Measurements from ENCODE around the gene HS3ST5.

DNA sequence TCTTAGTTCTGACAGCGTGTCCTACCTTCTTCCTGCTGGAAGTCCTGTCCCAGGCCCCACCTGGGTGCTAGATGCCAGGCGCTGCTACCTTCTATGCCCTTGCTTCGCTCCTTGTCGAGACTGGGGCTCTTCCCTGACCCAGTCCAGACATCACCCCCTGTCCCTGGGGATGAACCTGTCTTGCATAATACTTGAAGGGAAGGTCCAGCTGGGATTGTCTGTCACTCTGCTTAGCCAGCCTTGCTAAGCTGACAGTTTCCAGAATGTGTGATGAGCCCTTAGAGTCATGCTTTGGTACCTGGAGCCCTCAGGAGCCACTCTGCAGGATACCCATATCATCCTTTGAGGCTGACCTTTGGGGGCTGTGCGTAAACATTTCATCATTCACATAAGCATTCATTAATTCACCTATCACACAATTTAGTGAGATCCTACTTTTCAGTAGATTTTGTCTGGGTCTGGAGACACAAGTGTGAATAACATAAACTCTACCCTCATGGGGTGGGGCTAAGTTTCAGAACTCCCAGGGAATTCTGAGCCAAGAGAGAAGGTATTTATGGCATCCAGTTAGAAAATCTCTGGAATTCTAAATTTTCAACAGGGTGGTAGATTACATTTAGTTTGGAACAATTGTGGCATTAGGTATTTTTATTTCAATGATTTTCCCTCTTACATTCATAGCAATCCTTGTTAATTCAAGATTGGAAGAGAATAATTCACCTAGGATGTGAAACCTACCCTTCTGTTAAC, 220.7 kb downstream of the HS3ST5 start:
- TF ChIP-seq, protein P1, sequence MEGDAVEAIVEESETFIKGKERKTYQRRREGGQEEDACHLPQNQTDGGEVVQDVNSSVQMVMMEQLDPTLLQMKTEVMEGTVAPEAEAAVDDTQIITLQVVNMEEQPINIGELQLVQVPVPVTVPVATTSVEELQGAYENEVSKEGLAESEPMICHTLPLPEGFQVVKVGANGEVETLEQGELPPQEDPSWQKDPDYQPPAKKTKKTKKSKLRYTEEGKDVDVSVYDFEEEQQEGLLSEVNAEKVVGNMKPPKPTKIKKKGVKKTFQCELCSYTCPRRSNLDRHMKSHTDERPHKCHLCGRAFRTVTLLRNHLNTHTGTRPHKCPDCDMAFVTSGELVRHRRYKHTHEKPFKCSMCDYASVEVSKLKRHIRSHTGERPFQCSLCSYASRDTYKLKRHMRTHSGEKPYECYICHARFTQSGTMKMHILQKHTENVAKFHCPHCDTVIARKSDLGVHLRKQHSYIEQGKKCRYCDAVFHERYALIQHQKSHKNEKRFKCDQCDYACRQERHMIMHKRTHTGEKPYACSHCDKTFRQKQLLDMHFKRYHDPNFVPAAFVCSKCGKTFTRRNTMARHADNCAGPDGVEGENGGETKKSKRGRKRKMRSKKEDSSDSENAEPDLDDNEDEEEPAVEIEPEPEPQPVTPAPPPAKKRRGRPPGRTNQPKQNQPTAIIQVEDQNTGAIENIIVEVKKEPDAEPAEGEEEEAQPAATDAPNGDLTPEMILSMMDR (IDR thresholded peaks at IDR 0.05; ENCODE audit: low read depth, low read length, missing input control) = no peak
- TF ChIP-seq YY1 (IDR thresholded peaks at IDR 0.05) (no peak), JUND (IDR thresholded peaks at IDR 0.05) (no peak), TAF1 (conservative IDR thresholded peaks at IDR 0.05) (no peak), GABPA (IDR thresholded peaks at IDR 0.05 in 1 of 2, conservative IDR thresholded peaks at IDR 0.05 in 1 of 2) (no peak), FOXA1 (IDR thresholded peaks at IDR 0.05) (no peak), SP1 (IDR thresholded peaks at IDR 0.05) (no peak), EGR1 (IDR thresholded peaks at IDR 0.05; ENCODE audit: low read depth in 2 of 2) (no peak)
- TF ChIP-seq, protein P2, sequence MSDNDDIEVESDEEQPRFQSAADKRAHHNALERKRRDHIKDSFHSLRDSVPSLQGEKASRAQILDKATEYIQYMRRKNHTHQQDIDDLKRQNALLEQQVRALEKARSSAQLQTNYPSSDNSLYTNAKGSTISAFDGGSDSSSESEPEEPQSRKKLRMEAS (IDR thresholded peaks at IDR 0.05) = no peak
- TF ChIP-seq, protein P3, sequence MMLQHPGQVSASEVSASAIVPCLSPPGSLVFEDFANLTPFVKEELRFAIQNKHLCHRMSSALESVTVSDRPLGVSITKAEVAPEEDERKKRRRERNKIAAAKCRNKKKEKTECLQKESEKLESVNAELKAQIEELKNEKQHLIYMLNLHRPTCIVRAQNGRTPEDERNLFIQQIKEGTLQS (IDR thresholded peaks at IDR 0.05) = no peak
